ENCODE results near the gene BRCA2.

Gene BRCA2

GRCh38 chr13:32429433-32429909 lies 114.2 kb downstream of the BRCA2 start:
- DNase-seq (ENCODE audit: low read depth): no peak

DNA sequence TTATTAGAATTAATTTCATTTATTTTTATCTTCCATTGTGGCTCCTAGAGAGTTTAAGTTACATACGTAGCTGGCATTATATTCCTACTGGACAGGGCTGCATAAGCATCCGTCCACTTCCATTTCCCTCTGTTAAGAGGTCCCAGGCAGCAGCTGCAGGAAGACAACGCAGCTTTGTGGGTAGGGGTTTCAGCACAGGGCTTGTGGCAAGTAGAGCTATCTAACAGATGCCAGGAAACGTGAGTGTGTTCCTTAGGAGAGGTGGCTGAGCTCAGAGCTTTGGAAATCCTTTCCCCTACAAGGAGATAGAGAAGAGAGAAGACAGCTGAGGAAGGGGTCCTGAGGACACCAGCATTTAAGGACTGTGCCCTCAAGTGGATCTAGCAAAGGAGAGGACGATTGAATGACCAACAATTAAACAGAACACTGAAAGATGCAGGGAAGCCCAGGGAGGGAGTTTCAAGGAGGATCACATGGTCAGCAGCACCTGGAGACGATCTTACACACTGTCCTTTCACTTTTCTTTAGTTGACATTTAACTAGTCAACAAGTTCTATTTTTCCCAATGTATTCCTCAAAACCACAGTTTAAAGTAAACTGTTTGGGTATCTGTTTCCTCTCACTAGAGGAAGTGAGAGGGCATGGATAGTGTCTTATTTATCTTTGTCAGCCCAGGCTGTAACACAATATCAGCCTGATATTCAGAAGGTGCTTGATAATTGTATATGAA lies 114.9 kb downstream of the BRCA2 start:
- no peak for DNase-seq (ENCODE audit: low read depth)

DNA sequence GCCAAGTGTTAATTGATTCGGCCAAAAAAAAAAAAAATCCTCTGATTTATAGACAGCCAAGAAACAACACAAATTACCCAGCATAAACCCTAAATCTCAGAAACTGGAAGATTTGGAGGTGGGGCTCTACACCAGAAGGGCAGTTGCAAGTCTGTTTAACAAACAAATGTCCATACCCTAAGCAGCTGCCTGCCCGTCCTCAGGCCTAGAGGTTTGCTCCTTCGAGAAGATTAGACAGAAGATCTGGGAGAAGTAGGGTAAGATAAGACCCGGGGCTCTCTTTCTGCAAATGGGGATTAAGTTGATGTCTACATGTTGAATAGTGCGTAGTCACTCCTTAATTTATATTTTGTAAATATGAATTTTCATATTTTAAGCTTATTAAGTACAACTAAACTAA lies 116.1 kb downstream of the BRCA2 start:
- DNase-seq (ENCODE audit: low read depth): no peak

GRCh38 chr13:32432856-32433255 lies 117.5 kb downstream of the BRCA2 start:
- no peak for DNase-seq (ENCODE audit: low read depth)

GRCh38 chr13:32438871-32439270 lies 123.6 kb downstream of the BRCA2 start:
- no peak for DNase-seq (ENCODE audit: low read depth)

DNA sequence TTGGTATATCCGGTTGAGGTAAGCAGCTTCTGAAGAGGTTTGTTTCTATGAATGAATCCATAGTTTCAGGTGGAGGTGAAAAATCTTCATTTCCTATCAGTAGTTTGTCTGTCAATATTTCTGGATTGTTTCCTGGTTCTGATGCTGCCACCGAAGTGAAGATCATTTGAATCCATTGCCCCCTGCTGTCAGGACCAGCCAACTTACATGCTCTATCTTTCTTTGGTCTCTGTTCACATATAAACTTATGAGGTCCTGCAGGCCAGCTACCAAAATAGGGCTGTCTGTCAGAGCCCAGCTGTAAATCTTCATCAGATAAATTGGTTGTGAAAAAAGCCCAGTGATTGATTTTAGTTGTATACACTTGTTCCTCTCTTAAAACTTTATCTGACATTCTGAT lies 127.8 kb downstream of the BRCA2 start:
- DNase-seq (ENCODE audit: low read depth): no peak

DNA sequence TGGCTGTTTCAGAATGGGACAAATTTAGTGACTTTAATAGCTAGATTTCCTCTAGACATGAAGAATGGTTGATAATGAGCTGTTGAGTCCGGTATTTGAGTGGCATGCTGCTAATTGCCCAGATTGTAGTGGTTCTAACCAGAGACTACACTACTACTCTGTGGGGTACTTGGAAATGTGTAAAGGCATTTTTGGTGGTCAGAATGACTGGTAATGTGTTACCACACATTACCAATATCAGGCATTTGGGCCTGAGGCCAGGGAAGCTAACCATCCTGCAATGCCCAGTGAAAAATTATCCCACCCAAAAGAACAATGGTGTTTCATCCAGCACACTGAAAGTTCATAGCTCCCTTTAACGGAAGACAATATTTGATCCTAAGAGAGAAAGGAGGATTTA lies 130.2 kb downstream of the BRCA2 start:
- no peak for DNase-seq (ENCODE audit: low read depth)

DNA sequence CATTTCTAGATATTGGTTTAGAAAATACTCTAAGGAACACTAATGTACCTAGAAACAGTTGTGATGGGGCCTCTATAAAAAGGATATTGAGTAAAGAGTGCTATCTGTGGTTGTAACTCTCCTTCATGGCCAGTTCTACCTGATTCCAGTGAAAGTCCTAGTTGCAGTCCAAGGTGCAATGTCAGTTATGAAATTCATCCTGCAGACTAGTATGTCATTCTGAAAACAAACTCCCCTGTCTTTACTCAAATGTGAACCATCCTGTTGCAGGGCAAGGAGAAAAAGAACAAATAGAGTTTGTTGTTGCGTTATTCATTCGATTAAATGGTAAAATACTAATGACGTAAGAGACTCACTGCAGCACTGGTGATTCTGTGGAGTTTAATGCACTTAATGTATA lies 130.9 kb downstream of the BRCA2 start:
- no peak for DNase-seq (ENCODE audit: low read depth)

- DNase-seq (ENCODE audit: low read depth): no peak
Measured at GRCh38 chr13:32446773-32447465, 131.6 kb downstream of the BRCA2 start.

DNA sequence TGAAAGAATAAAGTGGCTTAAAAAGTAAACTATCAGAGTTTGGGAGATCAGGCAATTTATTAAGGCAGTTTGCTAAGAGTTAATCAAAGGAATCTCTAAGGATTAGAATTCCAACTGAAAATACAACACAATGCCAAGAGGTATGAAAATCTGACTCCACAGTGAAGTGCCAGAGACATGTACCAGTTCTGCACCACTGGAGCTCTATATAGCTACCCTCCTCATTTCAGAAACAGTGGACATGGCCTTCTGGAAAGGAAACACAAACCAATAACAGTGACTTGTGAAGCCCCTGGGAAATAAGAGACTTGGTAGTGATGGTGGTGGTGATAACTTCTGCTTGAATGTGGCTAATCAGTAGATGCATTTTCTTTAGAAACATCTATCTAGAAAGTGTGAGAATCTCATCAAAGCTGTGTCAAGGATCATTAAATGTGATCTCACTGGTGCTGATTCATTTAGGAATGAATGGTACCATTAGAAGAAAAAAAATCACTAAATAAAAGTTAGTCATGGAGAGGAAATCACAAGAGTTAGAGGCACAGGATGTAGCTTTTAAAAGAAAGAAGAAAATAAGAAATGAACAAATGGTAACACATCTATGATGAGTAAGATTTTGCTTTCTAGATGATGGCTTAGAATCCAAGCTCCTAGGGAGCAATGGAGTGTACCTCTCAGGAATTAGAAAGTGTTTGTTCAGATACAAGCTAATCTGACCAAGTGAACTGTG lies 132.8 kb downstream of the BRCA2 start:
- DNase-seq (ENCODE audit: low read depth): no peak

- DNase-seq (ENCODE audit: low read depth): no peak
Measured at GRCh38 chr13:32448972-32449371, 133.7 kb downstream of the BRCA2 start.

Measured in activated T-helper 9 cell treated with anti-CD3 and anti-CD28 coated beads, Interleukin-2, amount 50 U/mL, for 16 hours (primary cell).